Neural cell (in vitro differentiated cells): Measurements from ENCODE around the gene PLD5. TPM values are rescaled to one million over a fixed set of nuclear protein-coding genes. Genes with fewer than 3 reads are reported as not detected.
"Not testable (repeated sequence)": the region's sequence is repeated elsewhere in the genome, so short reads cannot be mapped to it uniquely, and the experiment has no call there.

ENCODE experiments used
- H2AFZ ChIP-seq: fragments of 200-600, 300-800 bp; sonication (generic), shearing (Covaris generic); 2 replicates; pipeline ENCODE4 v1.6.0; 2014; ENCODE audit warnings: low read depth, mild to moderate bottlenecking, antibody characterized with exemption, low read length, moderate library complexity
- H3F3A ChIP-seq: fragments of 200-600 bp; shearing (Covaris generic); 2 replicates; pipeline ENCODE4 v1.6.1; 2016; ENCODE audit warnings: mild to moderate bottlenecking, moderate library complexity, mixed read lengths, antibody characterized with exemption, low read length; ENCODE audit not compliant: insufficient read depth, poor library complexity, severe bottlenecking
- H3K27ac ChIP-seq: fragments of 200-600, 300-800 bp; sonication (generic), shearing (Covaris generic); 2 replicates; pipeline ENCODE4 v1.5.1; 2014; ENCODE audit warnings: mild to moderate bottlenecking, low read length, moderate library complexity
- H3K27me3 ChIP-seq: fragments of 300-800, 200-600 bp; sonication (generic), shearing (Covaris generic); 2 replicates; pipeline ENCODE4 v1.6.0; 2014; ENCODE audit warnings: mild to moderate bottlenecking, low read depth, low read length, moderate library complexity; ENCODE audit not compliant: insufficient read depth
- H3K36me3 ChIP-seq: fragments of 300-800, 200-600 bp; sonication (generic), shearing (Covaris generic); 2 replicates; pipeline ENCODE4 v1.5.1; 2014; ENCODE audit warnings: mild to moderate bottlenecking, antibody characterized with exemption, low read length, moderate library complexity; ENCODE audit not compliant: insufficient read depth
- H3K4me2 ChIP-seq: fragments of 300-800, 200-600 bp; sonication (generic), shearing (Covaris generic); 2 replicates; pipeline ENCODE4 v1.6.0; 2014; ENCODE audit warnings: mild to moderate bottlenecking, low read length
- H3K4me3 ChIP-seq: fragments of 300-800, 200-600 bp; sonication (generic), shearing (Covaris generic); 2 replicates; pipeline ENCODE4 v1.5.1; 2014; ENCODE audit warnings: mild to moderate bottlenecking, low read length, moderate library complexity
- H3K79me2 ChIP-seq: fragments of 200-600 bp; shearing (Covaris generic); replicated peaks from 2 replicates; pipeline ENCODE4 v1.6.0; 2014; ENCODE audit warnings: mild to moderate bottlenecking, low read length, moderate library complexity; ENCODE audit not compliant: insufficient read depth
- H3K9ac ChIP-seq: fragments of 300-800, 200-600 bp; sonication (generic), shearing (Covaris generic); 2 replicates; pipeline ENCODE4 v1.6.1; 2016; ENCODE audit warnings: mild to moderate bottlenecking, low read length, mixed read lengths
- H3K9me2 ChIP-seq: fragments of 200-600 bp; shearing (Covaris generic); 2 replicates; pipeline ENCODE4 v1.6.1; 2016; ENCODE audit warnings: mild to moderate bottlenecking, low read length, mixed read lengths; ENCODE audit not compliant: insufficient read depth
- H3K9me3 ChIP-seq: fragments of 200-600, 300-800 bp; sonication (generic), shearing (Covaris generic); 2 replicates; pipeline ENCODE4 v1.6.1; 2016; ENCODE audit warnings: mild to moderate bottlenecking, mixed run types, low read length, moderate library complexity, mixed read lengths
- H4K20me1 ChIP-seq: fragments of 200-600 bp; shearing (Covaris generic); 2 replicates; pipeline ENCODE4 v1.6.1; 2016; ENCODE audit warnings: mild to moderate bottlenecking, mixed run types; ENCODE audit not compliant: insufficient read depth
- polyA plus RNA-seq: library from polyadenylated mRNA; depleted of rRNA; stranded (reverse); fragments of >200 nt; gene quantifications from 2 replicates; pipeline ENCODE4 v1.2.3, GENCODE V29; 2014

The PLD5 gene
- polyA plus RNA-seq, 1 donor from 2014 or later = 0.64 TPM

GRCh38 chr1:242293781-242294180 lies 230.7 kb downstream of the PLD5 start:
- H3K9me3 ChIP-seq, H3K79me2 ChIP-seq, H3K9ac ChIP-seq, H3F3A ChIP-seq, H3K9me2 ChIP-seq, H3K36me3 ChIP-seq, H4K20me1 ChIP-seq, H3K27ac ChIP-seq, H3K4me3 ChIP-seq, H3K4me2 ChIP-seq, H3K27me3 ChIP-seq, H2AFZ ChIP-seq: not testable (repeated sequence)

- not testable (repeated sequence) for H3K9ac ChIP-seq, H3K36me3 ChIP-seq, H3K9me2 ChIP-seq, H3K79me2 ChIP-seq, H3K27ac ChIP-seq, H4K20me1 ChIP-seq, H3K9me3 ChIP-seq, H2AFZ ChIP-seq, H3F3A ChIP-seq, H3K27me3 ChIP-seq, H3K4me2 ChIP-seq, H3K4me3 ChIP-seq
Measured at GRCh38 chr1:242288067-242288466, 236.4 kb downstream of the PLD5 start.

- not testable (repeated sequence) for H3F3A ChIP-seq, H4K20me1 ChIP-seq, H3K27me3 ChIP-seq, H2AFZ ChIP-seq, H3K9ac ChIP-seq, H3K4me3 ChIP-seq, H3K36me3 ChIP-seq, H3K9me2 ChIP-seq, H3K79me2 ChIP-seq, H3K9me3 ChIP-seq, H3K27ac ChIP-seq, H3K4me2 ChIP-seq
Measured at GRCh38 chr1:242282758-242283485, 241.6 kb downstream of the PLD5 start.

- H3K4me2 ChIP-seq, H3K9ac ChIP-seq: not testable (repeated sequence)
Measured at GRCh38 chr1:242278406-242278805, 246.1 kb downstream of the PLD5 start.

DNA sequence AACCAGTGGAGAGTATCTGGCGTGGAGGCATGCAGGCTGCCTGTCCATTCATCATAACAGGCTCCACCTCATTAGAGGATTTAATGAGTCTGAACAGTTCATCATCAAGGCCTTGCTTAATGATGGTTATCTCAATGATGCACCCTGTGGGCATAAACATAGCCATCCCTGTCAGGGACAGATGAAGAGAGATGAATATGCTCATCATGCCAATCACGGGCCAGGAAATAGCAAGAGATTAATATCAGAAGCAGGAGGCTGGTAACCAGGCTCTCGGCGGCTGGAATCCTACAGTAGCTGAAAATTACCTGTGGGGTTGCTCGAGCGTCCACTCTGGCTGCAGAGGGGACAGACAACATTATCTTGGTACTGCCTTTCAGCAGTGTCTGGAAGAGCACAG lies 247.7 kb downstream of the PLD5 start:
- H3K27ac ChIP-seq, H4K20me1 ChIP-seq, H3K79me2 ChIP-seq, H3K4me2 ChIP-seq, H3K9me2 ChIP-seq, H3F3A ChIP-seq, H2AFZ ChIP-seq, H3K9me3 ChIP-seq, H3K4me3 ChIP-seq, H3K27me3 ChIP-seq, H3K36me3 ChIP-seq, H3K9ac ChIP-seq: not testable (repeated sequence)

More at GRCh38 chr1:242278406-242278805, 246.1 kb downstream of the PLD5 start:
- not testable (repeated sequence) for H3K4me3 ChIP-seq, H3K9me3 ChIP-seq, H3K27me3 ChIP-seq, H3F3A ChIP-seq, H3K36me3 ChIP-seq, H3K27ac ChIP-seq, H4K20me1 ChIP-seq, H3K79me2 ChIP-seq, H3K9me2 ChIP-seq, H2AFZ ChIP-seq

GRCh38 chr1:242267004-242267403 lies 257.5 kb downstream of the PLD5 start:
- not testable (repeated sequence) for H3K4me2 ChIP-seq, H3F3A ChIP-seq, H3K27me3 ChIP-seq, H2AFZ ChIP-seq, H3K9me3 ChIP-seq, H3K9me2 ChIP-seq, H4K20me1 ChIP-seq, H3K9ac ChIP-seq, H3K36me3 ChIP-seq, H3K79me2 ChIP-seq, H3K27ac ChIP-seq, H3K4me3 ChIP-seq

DNA sequence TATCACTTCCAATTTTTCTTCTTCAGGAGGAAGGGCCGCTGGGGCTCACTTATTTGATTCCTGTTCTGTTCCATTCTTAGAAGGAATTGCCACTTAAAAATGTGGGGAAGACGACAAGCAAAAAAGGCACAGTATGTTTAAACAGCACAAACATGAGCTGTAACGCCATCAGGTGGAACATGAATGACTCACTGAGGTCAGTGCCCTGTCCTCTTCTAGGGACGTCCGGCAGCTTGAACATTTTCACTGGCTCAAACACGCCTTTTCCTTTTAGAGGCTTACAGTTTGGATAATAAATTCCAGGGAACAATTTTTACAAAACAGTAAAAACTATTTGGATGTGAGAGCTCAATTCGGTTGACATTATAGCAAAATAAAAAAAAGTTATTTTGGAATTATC lies 260.1 kb downstream of the PLD5 start:
- H3K4me3 ChIP-seq, H3K4me2 ChIP-seq, H2AFZ ChIP-seq, H3K9ac ChIP-seq, H3K27ac ChIP-seq, H4K20me1 ChIP-seq, H3F3A ChIP-seq, H3K36me3 ChIP-seq, H3K9me2 ChIP-seq, H3K27me3 ChIP-seq, H3K9me3 ChIP-seq, H3K79me2 ChIP-seq: not testable (repeated sequence)
